Activated naive CD8-positive, alpha-beta T cell treated with anti-CD3 and anti-CD28 coated beads, Interleukin-2, amount 50 U/mL, for 24 hours (primary cell): Measurements from ENCODE around the gene PRIM1.
"Not testable (repeated sequence)": the region's sequence is repeated elsewhere in the genome, so short reads cannot be mapped to it uniquely, and the experiment has no call there.

Experiments
- ATAC-seq: fragments of 150-1000 bp; cut with Tn5 transposase; one replicate; pipeline ENCODE4 v1.10.0; 2021
- DNase-seq: peaks from one replicate; pipeline ENCODE4 v3.0.0; 2021
- H3K27ac Mint-ChIP-seq: one replicate; pipeline ENCODE4 v1.8.0; 2021; ENCODE audit warnings: mild to moderate bottlenecking, mixed read lengths
- H3K27me3 Mint-ChIP-seq: one replicate; pipeline ENCODE4 v1.8.0; 2021; ENCODE audit warnings: mixed read lengths
- H3K36me3 Mint-ChIP-seq: one replicate; pipeline ENCODE4 v1.8.0; 2021; ENCODE audit warnings: low read depth, mixed read lengths
- H3K4me1 Mint-ChIP-seq: one replicate; pipeline ENCODE4 v1.8.0; 2021; ENCODE audit warnings: mixed read lengths
- H3K4me3 Mint-ChIP-seq: one replicate; pipeline ENCODE4 v1.8.0; 2021; ENCODE audit warnings: mild to moderate bottlenecking, moderate library complexity, mixed read lengths
- H3K9me3 Mint-ChIP-seq: one replicate; pipeline ENCODE4 v1.8.0; 2021; ENCODE audit warnings: mixed read lengths

PRIM1 gene

GRCh38 chr12:56773113-56773512, 21.0 kb upstream of the PRIM1 start:
- ATAC-seq = no peak
- Mint-ChIP-seq H3K4me3 (no peak overlapping the region), H3K9me3 (no peaks in the 10 kb centered on the region), H3K4me1 (no peaks in the 10 kb centered on the region), H3K27ac (no peak overlapping the region), H3K27me3 (no peaks in the 10 kb centered on the region), H3K36me3 (no peaks in the 10 kb centered on the region)
- no peak for DNase-seq

DNA sequence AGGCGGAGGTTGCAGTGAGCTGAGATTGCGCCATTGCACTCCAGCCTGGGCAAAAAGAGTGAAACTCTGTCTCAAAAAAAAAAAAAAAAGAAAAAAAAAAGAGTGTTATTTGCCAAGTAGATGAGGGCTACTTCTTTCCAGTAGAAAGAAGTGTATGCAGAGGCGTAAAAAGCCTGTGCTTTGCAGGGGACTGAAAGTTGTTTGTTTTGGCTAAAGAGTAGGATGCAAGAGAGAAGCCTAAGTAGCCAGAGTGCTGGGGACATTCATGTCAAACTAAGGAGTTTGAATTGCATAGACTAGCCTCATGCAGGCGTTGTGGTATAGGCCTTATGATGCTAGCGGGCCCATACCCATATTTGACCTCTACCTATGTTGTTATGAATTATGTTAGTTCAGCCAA, 20.5 kb upstream of the PRIM1 start:
- Mint-ChIP-seq H3K4me3 (no peak overlapping the region), H3K36me3 (no peaks in the 10 kb centered on the region), H3K4me1 (no peaks in the 10 kb centered on the region), H3K9me3 (no peaks in the 10 kb centered on the region), H3K27me3 (no peaks in the 10 kb centered on the region), H3K27ac (no peak overlapping the region)
- ATAC-seq = no peak
- no peak for DNase-seq

DNA sequence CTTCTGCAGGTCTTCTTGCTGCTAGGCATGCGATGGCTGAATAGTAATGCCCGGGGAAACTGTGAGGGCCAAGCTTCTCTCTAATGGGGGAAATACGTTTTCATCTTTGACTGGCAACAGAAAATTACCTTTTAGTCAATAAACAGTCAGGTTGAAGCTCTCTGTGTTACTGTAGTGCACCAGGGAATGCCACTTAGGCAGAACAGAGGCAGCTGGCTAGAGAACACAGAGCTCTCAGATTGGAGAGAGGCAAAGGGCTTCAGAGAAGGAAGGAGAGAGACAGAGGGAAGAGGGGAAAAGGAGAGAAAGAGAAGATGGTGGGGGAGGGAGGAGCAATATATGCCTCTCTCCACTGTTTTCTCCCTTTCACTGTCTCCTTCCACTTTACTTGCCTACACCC, 17.7 kb upstream of the PRIM1 start:
- Mint-ChIP-seq H3K9me3 (no peaks in the 10 kb centered on the region), H3K4me1 (peaks cover 2% of the 10 kb centered on the region), H3K27ac (no peak overlapping the region), H3K4me3 (no peak overlapping the region), H3K36me3 (no peaks in the 10 kb centered on the region), H3K27me3 (no peaks in the 10 kb centered on the region)
- ATAC-seq = no peak
- no peak for DNase-seq

- ATAC-seq = no peak
- Mint-ChIP-seq H3K27me3 (no peaks in the 10 kb centered on the region), H3K4me3 (no peak overlapping the region), H3K9me3 (no peaks in the 10 kb centered on the region), H3K36me3 (no peaks in the 10 kb centered on the region), H3K27ac (no peak overlapping the region), H3K4me1 (peaks cover 2% of the 10 kb centered on the region)
- DNase-seq = no peak
These were observed 16.3 kb upstream of the PRIM1 start for GRCh38 chr12:56768424-56768823.

GRCh38 chr12:56766535-56766934, 14.4 kb upstream of the PRIM1 start:
- no peaks in the 10 kb centered on the region for H3K9me3 Mint-ChIP-seq
- no peak for ATAC-seq

DNA sequence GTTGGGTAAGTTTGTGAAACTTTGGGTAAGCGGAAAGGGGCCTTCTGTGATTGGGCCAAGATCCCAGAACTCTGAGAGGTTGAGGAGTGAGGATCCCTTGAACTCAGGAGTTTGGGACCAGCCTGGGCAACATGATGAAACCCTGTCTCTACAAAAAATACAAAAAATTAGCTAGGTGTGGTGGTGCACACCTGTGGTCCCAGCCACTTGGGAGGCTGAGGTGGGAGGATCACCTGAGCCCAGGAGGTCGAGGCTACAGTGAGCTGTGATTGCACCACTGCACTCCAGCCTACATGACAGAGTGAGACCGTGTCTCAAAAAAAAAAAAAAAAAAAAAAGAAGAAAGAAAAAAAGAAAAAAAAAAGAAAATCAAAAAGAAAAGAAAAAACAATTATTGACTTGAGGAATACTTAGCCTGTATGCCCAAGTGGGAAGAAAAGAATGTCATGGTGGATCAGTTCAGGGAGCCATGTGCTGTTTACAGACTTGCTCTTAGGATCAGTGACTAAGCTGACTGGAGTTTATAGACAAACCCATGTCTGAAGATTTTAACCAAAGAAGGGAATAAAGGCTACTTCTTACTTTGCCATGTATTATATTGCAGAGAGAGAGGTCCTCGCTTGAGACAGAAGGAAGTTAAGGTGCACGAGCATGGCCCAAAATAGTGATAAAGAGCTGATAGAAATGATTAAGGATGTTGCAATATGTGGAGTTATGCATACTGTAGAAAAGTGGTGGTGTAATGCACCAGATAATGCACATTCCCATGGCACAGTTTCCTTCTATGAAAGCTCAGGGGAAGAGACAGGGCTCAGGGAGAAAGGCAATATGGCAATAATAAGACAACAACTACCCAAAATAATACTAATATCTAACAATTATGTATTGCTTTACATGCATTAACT, 11.9 kb upstream of the PRIM1 start:
- ATAC-seq (no peak), DNase-seq (no peak)

More at GRCh38 chr12:56766535-56766934, 14.4 kb upstream of the PRIM1 start:
- H3K36me3 Mint-ChIP-seq = no peaks in the 10 kb centered on the region
- no peak for DNase-seq
- H3K27me3 Mint-ChIP-seq = no peaks in the 10 kb centered on the region
- peaks cover 2% of the 10 kb centered on the region for H3K4me1 Mint-ChIP-seq
- H3K4me3 Mint-ChIP-seq = no peak overlapping the region
- H3K27ac Mint-ChIP-seq = no peak overlapping the region

GRCh38 chr12:56761812-56762211, 9.7 kb upstream of the PRIM1 start:
- peaks cover 3% of the 10 kb centered on the region for H3K36me3 Mint-ChIP-seq
- ATAC-seq (no peak), DNase-seq (no peak)
- no peaks in the 10 kb centered on the region for H3K27me3 Mint-ChIP-seq
- peaks cover 8% of the 10 kb centered on the region for H3K4me1 Mint-ChIP-seq
- peaks cover 6% of the 10 kb centered on the region for H3K9me3 Mint-ChIP-seq
- H3K27ac Mint-ChIP-seq = no peak overlapping the region
- H3K4me3 Mint-ChIP-seq = no peak overlapping the region

More for the DNA sequence above, 11.9 kb upstream of the PRIM1 start:
- H3K9me3 Mint-ChIP-seq = no peaks in the 10 kb centered on the region
- no peak overlapping the region for H3K4me3 Mint-ChIP-seq
- H3K27ac Mint-ChIP-seq = no peak overlapping the region
- no peaks in the 10 kb centered on the region for H3K27me3 Mint-ChIP-seq
- peaks cover 5% of the 10 kb centered on the region for H3K4me1 Mint-ChIP-seq
- H3K36me3 Mint-ChIP-seq = no peaks in the 10 kb centered on the region

- Mint-ChIP-seq H3K9me3 (peaks cover 6% of the 10 kb centered on the region), H3K27me3 (no peaks in the 10 kb centered on the region), H3K4me3 (no peak overlapping the region), H3K36me3 (peaks cover 3% of the 10 kb centered on the region), H3K27ac (no peak overlapping the region), H3K4me1 (peaks cover 6% of the 10 kb centered on the region)
- DNase-seq (no peak), ATAC-seq (no peak)
These were observed 8.3 kb upstream of the PRIM1 start for GRCh38 chr12:56760460-56760859.

GRCh38 chr12:56759263-56759908, 7.3 kb upstream of the PRIM1 start:
- DNase-seq (no peak), ATAC-seq (no peak)
- Mint-ChIP-seq H3K4me1 (peaks cover 6% of the 10 kb centered on the region), H3K27me3 (no peaks in the 10 kb centered on the region), H3K36me3 (peaks cover 3% of the 10 kb centered on the region), H3K4me3 (no peak overlapping the region), H3K27ac (no peak overlapping the region), H3K9me3 (peaks cover 6% of the 10 kb centered on the region)

DNA sequence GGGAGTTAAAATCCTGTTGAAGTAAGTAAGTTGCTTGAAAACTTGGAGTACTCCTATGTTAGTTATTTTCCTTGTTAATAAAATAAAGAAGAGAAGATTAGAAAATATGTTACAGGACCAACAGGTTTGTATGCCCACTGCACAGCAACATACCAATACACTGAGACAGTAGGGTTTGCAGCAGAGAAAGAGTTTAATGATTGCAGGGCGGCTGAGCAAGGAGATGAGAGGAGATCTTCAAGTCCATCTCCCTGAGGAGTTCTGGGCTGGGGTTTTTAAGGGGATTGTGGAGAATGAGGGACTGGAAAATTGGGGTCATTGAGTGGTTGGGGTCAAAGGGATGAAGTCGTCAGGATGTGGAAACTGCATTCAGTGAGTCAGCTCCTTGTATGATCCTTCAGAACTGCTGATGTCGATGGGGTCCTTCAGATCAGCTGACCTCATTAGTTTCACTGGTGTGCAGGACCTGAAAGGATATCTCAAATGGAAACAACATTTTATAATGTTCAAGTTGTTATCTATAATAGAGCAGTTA, 6.7 kb upstream of the PRIM1 start:
- H3K4me1 Mint-ChIP-seq = peaks cover 6% of the 10 kb centered on the region
- H3K9me3 Mint-ChIP-seq = peaks cover 6% of the 10 kb centered on the region
- H3K36me3 Mint-ChIP-seq = peaks cover 3% of the 10 kb centered on the region
- no peak overlapping the region for H3K27ac Mint-ChIP-seq
- no peak overlapping the region for H3K4me3 Mint-ChIP-seq
- DNase-seq = no peak
- no peaks in the 10 kb centered on the region for H3K27me3 Mint-ChIP-seq
- ATAC-seq = peak; percentile 26

DNA sequence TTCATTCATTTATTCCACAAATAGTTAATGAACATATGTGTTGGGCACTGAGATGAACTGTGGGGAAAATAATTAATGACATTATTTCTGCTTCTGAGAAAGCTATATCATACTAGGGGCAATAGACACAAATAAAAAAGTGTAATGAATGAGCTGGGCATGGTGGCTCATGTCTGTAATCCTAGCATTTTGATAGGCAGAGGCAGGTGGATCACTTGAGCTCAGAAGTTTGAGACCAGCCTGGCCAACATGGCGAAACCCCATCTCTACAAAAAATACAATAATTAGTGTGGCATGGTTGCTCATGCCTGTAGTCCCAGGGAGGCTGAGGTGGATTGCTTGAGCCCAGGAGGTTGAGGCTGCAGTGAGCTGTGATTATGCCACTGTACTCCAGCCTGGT, 5.8 kb upstream of the PRIM1 start:
- H3K27me3 Mint-ChIP-seq, H3K9me3 Mint-ChIP-seq, ATAC-seq, H3K4me3 Mint-ChIP-seq, H3K4me1 Mint-ChIP-seq, H3K27ac Mint-ChIP-seq, DNase-seq, H3K36me3 Mint-ChIP-seq: not testable (repeated sequence)

DNA sequence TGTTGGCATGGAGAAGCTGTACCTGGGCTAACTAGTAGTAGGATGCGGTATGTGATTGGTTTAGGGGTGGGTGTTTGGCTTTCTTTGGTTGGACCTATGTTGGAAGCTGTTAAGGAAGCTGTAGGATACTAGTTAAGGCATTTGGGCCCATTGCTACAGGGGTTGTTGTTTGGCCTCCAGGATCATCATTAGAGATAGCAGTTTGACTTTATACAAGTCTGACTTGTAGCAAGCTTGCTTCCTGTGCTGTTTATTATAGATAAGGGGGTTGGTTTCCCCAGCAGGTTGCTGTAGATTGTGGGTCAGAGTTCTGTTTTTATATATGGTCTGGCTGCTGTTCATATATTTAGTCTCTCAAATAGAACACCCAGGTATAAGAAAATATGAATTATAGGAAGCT, 1.4 kb upstream of the PRIM1 start:
- no peaks in the 10 kb centered on the region for H3K27me3 Mint-ChIP-seq
- peaks cover 25% of the 10 kb centered on the region for H3K4me1 Mint-ChIP-seq
- H3K36me3 Mint-ChIP-seq = peaks cover 28% of the 10 kb centered on the region
- H3K9me3 Mint-ChIP-seq = peaks cover 2% of the 10 kb centered on the region
- H3K27ac Mint-ChIP-seq = no peak overlapping the region
- no peak overlapping the region for H3K4me3 Mint-ChIP-seq
- no peak for DNase-seq
- ATAC-seq = no peak

GRCh38 chr12:56750596-56750995, 1.5 kb downstream of the PRIM1 start:
- not testable (repeated sequence) for ATAC-seq, H3K9me3 Mint-ChIP-seq, DNase-seq, H3K27me3 Mint-ChIP-seq
- Mint-ChIP-seq H3K36me3 (peaks cover 49% of the 10 kb centered on the region), H3K4me1 (peaks cover 38% of the 10 kb centered on the region), H3K4me3 (peak overlapping the region; percentile 98), H3K27ac (peak overlapping the region; percentile 37)

GRCh38 chr12:56749853-56750252, 2.3 kb downstream of the PRIM1 start:
- DNase-seq = no peak
- ATAC-seq = no peak
- Mint-ChIP-seq H3K27me3 (no peaks in the 10 kb centered on the region), H3K36me3 (peaks cover 54% of the 10 kb centered on the region), H3K9me3 (no peaks in the 10 kb centered on the region), H3K27ac (peak overlapping the region; percentile 49), H3K4me1 (peaks cover 38% of the 10 kb centered on the region), H3K4me3 (peak overlapping the region; percentile 98)

DNA sequence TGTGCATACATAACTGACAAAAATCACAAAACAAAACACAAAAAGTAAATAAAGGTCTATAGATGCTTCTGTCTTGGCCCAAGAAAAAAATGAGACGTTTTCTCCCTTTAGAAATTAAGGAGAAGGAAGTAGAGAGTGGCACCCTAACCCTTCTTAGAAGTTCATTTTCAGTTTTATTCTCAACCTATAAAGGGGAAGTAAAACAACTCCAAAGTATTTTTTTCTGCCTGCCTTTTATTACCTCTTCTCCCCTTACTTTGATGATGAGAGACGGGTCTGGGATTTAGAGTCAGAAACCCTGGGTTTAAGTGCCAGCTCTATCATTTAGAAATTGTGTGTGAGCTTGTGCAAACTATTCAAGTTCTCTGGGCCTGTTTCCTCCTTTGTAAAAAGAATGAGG, 2.8 kb downstream of the PRIM1 start:
- H3K36me3 Mint-ChIP-seq = peaks cover 54% of the 10 kb centered on the region
- no peaks in the 10 kb centered on the region for H3K9me3 Mint-ChIP-seq
- no peak overlapping the region for H3K27ac Mint-ChIP-seq
- no peak overlapping the region for H3K4me3 Mint-ChIP-seq
- ATAC-seq (no peak), DNase-seq (no peak)
- peaks cover 38% of the 10 kb centered on the region for H3K4me1 Mint-ChIP-seq
- H3K27me3 Mint-ChIP-seq = no peaks in the 10 kb centered on the region
